Astrocyte (in vitro differentiated cells and primary cell): ENCODE data around the gene CDH13. TPM values are rescaled to one million over a fixed set of nuclear protein-coding genes. Genes with fewer than 3 reads are reported as not detected.

Source experiments
- DNase-seq: peaks from one replicate; pipeline ENCODE4 v3.0.0-alpha.2; 2010; ENCODE audit warnings: low read depth
- FAIRE-seq: peaks from 2 replicates; lab custom pipeline; 2011; peaks lifted over from hg19 to GRCh38; lab: Jason Lieb, UNC
- H2AFZ ChIP-seq: 2 replicates; pipeline ENCODE4 v1.6.0; 2012; ENCODE audit warnings: low read depth, low read length, inconsistent platforms
- H3K27ac ChIP-seq: 2 replicates; pipeline ENCODE4 v1.5.1; 2011; ENCODE audit warnings: low read depth, low read length, inconsistent platforms
- H3K27me3 ChIP-seq: 2 replicates; pipeline ENCODE4 v1.6.0; 2011; ENCODE audit warnings: low read length, inconsistent platforms; ENCODE audit not compliant: insufficient read depth
- H3K36me3 ChIP-seq: 2 replicates; pipeline ENCODE4 v1.5.1; 2011; ENCODE audit warnings: low read length, inconsistent platforms; ENCODE audit not compliant: insufficient read depth
- H3K4me1 ChIP-seq: 2 replicates; pipeline ENCODE4 v1.5.1; 2011; ENCODE audit warnings: low read length, inconsistent platforms; ENCODE audit not compliant: insufficient read depth
- H3K4me2 ChIP-seq: 2 replicates; pipeline ENCODE4 v1.6.0; 2012; ENCODE audit warnings: low read length, inconsistent platforms
- H3K4me3 ChIP-seq: 2 replicates; pipeline ENCODE4 v1.5.1; 2011; ENCODE audit warnings: low read depth, mild to moderate bottlenecking, low read length, inconsistent platforms; ENCODE audit not compliant: insufficient read depth
- H3K79me2 ChIP-seq: 2 replicates; pipeline ENCODE4 v1.6.0; 2012; ENCODE audit warnings: mild to moderate bottlenecking, low read length, inconsistent platforms; ENCODE audit not compliant: insufficient read depth
- H3K9ac ChIP-seq: 2 replicates; pipeline ENCODE4 v1.6.0; 2012; ENCODE audit warnings: mild to moderate bottlenecking, low read length, inconsistent platforms
- H3K9me3 ChIP-seq: 2 replicates; pipeline ENCODE4 v1.5.1; 2012; ENCODE audit warnings: low read depth, mild to moderate bottlenecking, low read length, inconsistent platforms; ENCODE audit not compliant: insufficient read depth
- H4K20me1 ChIP-seq: 2 replicates; pipeline ENCODE4 v1.6.0; 2012; ENCODE audit warnings: low read length, inconsistent platforms; ENCODE audit not compliant: insufficient read depth
- H3K27ac Mint-ChIP-seq: one replicate; pipeline ENCODE4 v1.8.0; 2021; ENCODE audit warnings: mild to moderate bottlenecking, mixed read lengths; ENCODE audit not compliant: unreplicated experiment
- H3K27me3 Mint-ChIP-seq: one replicate; pipeline ENCODE4 v1.8.0; 2021; ENCODE audit warnings: low read depth, mixed read lengths; ENCODE audit not compliant: unreplicated experiment
- H3K36me3 Mint-ChIP-seq: one replicate; pipeline ENCODE4 v1.8.0; 2021; ENCODE audit warnings: low read depth, mixed read lengths; ENCODE audit not compliant: unreplicated experiment
- H3K4me1 Mint-ChIP-seq: one replicate; pipeline ENCODE4 v1.8.0; 2021; ENCODE audit warnings: low read depth, mixed read lengths; ENCODE audit not compliant: unreplicated experiment
- H3K4me3 Mint-ChIP-seq: one replicate; pipeline ENCODE4 v1.8.0; 2021; ENCODE audit warnings: mild to moderate bottlenecking, moderate library complexity, mixed read lengths; ENCODE audit not compliant: unreplicated experiment
- H3K9me3 Mint-ChIP-seq: one replicate; pipeline ENCODE4 v1.8.0; 2021; ENCODE audit warnings: mild to moderate bottlenecking, mixed read lengths; ENCODE audit not compliant: unreplicated experiment
- CTCF ChIP-seq: IDR thresholded peaks from 2 replicates; pipeline ENCODE4 v1.5.1; 2011; ENCODE audit warnings: low read depth, mild to moderate bottlenecking, inconsistent platforms, low read length, moderate library complexity; ENCODE audit not compliant: insufficient read depth
- EZH2 ChIP-seq: IDR thresholded peaks from 2 replicates; pipeline ENCODE4 v1.6.1; 2012; ENCODE audit warnings: mild to moderate bottlenecking, low read length, inconsistent platforms; ENCODE audit not compliant: insufficient read depth
- total RNA-seq: library from RNA; stranded (reverse); gene quantifications from 2 replicates; pipeline ENCODE4 v1.2.1, GENCODE V29; 2021

CDH13 gene
- total RNA-seq, 1 donor from 2014 or later, result 41.7 TPM

GRCh38 chr16:83623892-83624291 is 997.1 kb downstream of the CDH13 start:
- Histone ChIP-seq H3K36me3 (no peaks in the 10 kb centered on the region), H3K9ac (no peak overlapping the region), H3K79me2 (no peaks in the 10 kb centered on the region), H3K4me1 (no peaks in the 10 kb centered on the region), H3K27ac (no peak overlapping the region), H3K4me3 (no peak overlapping the region), H2AFZ (no peak overlapping the region), H3K27me3 (no peaks in the 10 kb centered on the region), H3K9me3 (no peaks in the 10 kb centered on the region), H4K20me1 (no peaks in the 10 kb centered on the region), H3K4me2 (no peak overlapping the region)
- Mint-ChIP-seq H3K36me3 (no peaks in the 10 kb centered on the region), H3K27me3 (peaks cover 28% of the 10 kb centered on the region), H3K27ac (no peak overlapping the region), H3K9me3 (no peaks in the 10 kb centered on the region), H3K4me3 (no peak overlapping the region), H3K4me1 (peaks cover 4% of the 10 kb centered on the region)
- TF ChIP-seq CTCF, result no peak
- TF ChIP-seq EZH2, result no peak
- DNase-seq (no peak), FAIRE-seq (no peak)

- Histone ChIP-seq H3K9ac (no peak overlapping the region), H2AFZ (no peak overlapping the region), H3K4me2 (no peak overlapping the region), H3K27me3 (no peaks in the 10 kb centered on the region), H3K4me3 (no peak overlapping the region), H3K79me2 (no peaks in the 10 kb centered on the region), H3K4me1 (no peaks in the 10 kb centered on the region), H3K36me3 (no peaks in the 10 kb centered on the region), H4K20me1 (no peaks in the 10 kb centered on the region), H3K27ac (no peak overlapping the region), H3K9me3 (no peaks in the 10 kb centered on the region)
- Mint-ChIP-seq H3K36me3 (no peaks in the 10 kb centered on the region), H3K27ac (no peak overlapping the region), H3K4me1 (peaks cover 3% of the 10 kb centered on the region), H3K9me3 (no peaks in the 10 kb centered on the region), H3K27me3 (peaks cover 29% of the 10 kb centered on the region), H3K4me3 (no peak overlapping the region)
- FAIRE-seq (no peak), DNase-seq (no peak)
- TF ChIP-seq CTCF (no peak), EZH2 (no peak)
Observed at GRCh38 chr16:83624429-83625120, 997.8 kb downstream of the CDH13 start.

- Mint-ChIP-seq H3K4me3 (no peak overlapping the region), H3K27me3 (peaks cover 31% of the 10 kb centered on the region), H3K9me3 (peaks cover 2% of the 10 kb centered on the region), H3K36me3 (no peaks in the 10 kb centered on the region), H3K4me1 (no peaks in the 10 kb centered on the region), H3K27ac (no peak overlapping the region)
- Histone ChIP-seq H3K79me2 (no peaks in the 10 kb centered on the region), H3K9ac (no peak overlapping the region), H3K4me3 (no peak overlapping the region), H3K27me3 (no peaks in the 10 kb centered on the region), H4K20me1 (no peaks in the 10 kb centered on the region), H3K9me3 (no peaks in the 10 kb centered on the region), H3K36me3 (no peaks in the 10 kb centered on the region), H3K4me1 (no peaks in the 10 kb centered on the region), H2AFZ (no peak overlapping the region), H3K27ac (no peak overlapping the region), H3K4me2 (no peak overlapping the region)
- DNase-seq (no peak), FAIRE-seq (no peak)
- TF ChIP-seq EZH2 (no peak), CTCF (no peak)
Observed at GRCh38 chr16:83626204-83626603, 999.4 kb downstream of the CDH13 start.
